ENCODE results near the gene MBD5.

MBD5 gene

GRCh38 chr2:148305476-148305875, 284.6 kb downstream of the MBD5 start:
- DNase-seq (ENCODE audit: low read depth in 1 of 2, low spot score in 1 of 2), result no peak
- in situ Hi-C loops (cut with HindIII; ENCODE audit: low pct_unique_long_range_greater_than_20kb, low sequenced_read_pairs), result no loop called here
- TF ChIP-seq JUND (IDR thresholded peaks at IDR 0.05; ENCODE audit: low read depth), result no peak

DNA sequence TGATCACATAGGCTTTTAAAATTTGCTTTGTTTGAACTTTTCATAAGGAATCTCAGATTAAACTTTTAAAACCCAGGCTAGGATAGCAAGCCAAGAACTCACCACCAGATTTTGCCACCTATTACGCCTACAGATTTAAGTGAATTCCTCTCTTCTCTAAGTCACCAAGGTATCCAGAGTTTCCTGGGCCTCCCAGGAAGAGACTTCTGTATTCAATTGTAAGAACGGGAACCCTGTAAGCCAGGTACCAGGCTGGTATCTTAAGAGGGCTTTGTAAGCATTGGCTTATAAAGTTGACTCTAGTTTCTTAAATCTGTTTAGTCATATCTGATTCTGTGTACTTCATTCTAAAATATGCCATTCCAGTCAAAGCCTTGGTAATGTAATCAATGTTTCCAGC, 285.1 kb downstream of the MBD5 start:
- TF ChIP-seq JUND (IDR thresholded peaks at IDR 0.05; ENCODE audit: low read depth), result no peak
- in situ Hi-C loops (cut with HindIII; ENCODE audit: low pct_unique_long_range_greater_than_20kb, low sequenced_read_pairs), result no loop called here
- no peak for DNase-seq (ENCODE audit: low read depth in 1 of 2, low spot score in 1 of 2)

DNA sequence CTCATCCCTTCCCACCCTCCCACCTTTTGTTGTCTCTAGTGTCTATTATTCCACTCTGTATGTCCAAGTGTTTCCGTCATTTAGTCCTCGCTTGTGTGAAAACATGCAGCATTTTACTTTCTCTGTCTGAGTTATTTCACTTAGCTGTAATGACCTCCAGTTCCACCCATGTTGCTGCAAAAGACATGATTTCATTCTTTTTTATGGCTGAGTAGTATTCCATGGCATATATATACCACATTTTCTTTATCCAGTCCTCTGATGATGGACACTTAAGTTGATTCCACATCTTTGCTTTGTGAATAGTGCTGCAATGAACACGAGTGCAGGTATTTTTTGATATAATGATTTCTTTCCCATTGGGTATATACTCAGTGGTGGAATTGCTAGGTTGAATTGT, 296.7 kb downstream of the MBD5 start:
- TF ChIP-seq JUND (IDR thresholded peaks at IDR 0.05; ENCODE audit: low read depth), result no peak
- DNase-seq (ENCODE audit: low read depth in 1 of 2, low spot score in 1 of 2), result no peak
- in situ Hi-C loops (cut with HindIII; ENCODE audit: low pct_unique_long_range_greater_than_20kb, low sequenced_read_pairs), result no loop called here

DNA sequence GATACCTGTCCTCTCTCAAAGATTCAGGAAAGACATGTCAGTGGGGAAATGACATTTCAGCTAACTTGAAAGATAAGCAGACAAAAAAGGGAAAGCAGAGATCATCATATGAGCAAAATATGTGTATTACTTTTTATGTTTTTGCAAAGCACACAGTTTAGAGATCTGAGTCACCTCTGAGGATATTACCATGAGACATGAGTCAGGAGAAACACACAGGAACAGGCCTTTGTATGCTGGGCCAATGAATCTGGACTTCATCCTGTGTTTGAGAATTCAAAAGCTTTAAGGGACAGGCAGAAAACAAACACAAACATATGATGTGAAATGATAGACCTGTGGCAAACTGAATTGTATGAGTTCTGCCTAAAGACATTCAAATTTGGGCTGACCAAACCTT, 317.6 kb downstream of the MBD5 start:
- no peak for TF ChIP-seq JUND (IDR thresholded peaks at IDR 0.05; ENCODE audit: low read depth)
- in situ Hi-C loops (cut with HindIII; ENCODE audit: low pct_unique_long_range_greater_than_20kb, low sequenced_read_pairs), result no loop called here
- DNase-seq (ENCODE audit: low read depth in 1 of 2, low spot score in 1 of 2), result no peak

DNA sequence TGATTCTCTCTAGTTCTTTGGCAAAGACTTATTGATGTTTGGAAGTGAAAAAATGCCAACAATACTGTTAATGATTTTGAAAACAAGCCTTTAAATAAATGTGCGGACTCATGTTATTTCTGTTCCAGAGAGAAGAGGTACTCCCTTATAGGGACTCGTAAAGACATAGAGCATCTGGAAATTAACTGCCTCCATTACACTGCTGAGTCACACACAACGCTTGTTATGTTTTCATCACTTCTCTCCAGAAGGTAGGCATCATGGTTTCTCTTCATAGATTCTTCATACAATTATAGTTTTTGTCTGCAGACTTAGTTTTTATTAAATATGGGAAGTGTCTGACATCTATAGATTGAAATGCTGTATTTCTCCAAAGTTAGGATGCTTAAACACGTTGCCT, 321.2 kb downstream of the MBD5 start:
- TF ChIP-seq JUND (IDR thresholded peaks at IDR 0.05; ENCODE audit: low read depth), result no peak
- in situ Hi-C loops (cut with HindIII; ENCODE audit: low pct_unique_long_range_greater_than_20kb, low sequenced_read_pairs), result no loop called here

DNA sequence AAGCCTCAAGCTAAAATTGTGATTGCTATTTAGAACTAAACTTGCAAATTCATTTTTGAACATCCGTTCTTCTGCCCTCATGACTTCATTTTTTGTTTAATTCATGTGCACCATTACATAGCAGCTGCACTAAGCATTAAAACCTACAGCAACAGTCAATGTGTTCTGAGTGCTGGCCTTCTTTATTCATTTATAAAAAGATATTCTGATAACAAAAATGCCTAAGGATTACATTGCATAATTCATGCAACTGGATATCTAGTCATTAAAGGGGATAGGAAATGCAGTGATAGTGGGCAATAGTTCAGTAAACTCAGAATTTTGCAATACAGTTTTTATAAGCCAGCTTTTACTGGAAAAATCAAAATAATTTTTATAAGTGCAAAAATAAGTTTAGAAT, 329.3 kb downstream of the MBD5 start:
- in situ Hi-C loops (cut with HindIII; ENCODE audit: low pct_unique_long_range_greater_than_20kb, low sequenced_read_pairs), result no loop called here
- no peak for TF ChIP-seq JUND (IDR thresholded peaks at IDR 0.05; ENCODE audit: low read depth)
- DNase-seq (ENCODE audit: low read depth in 1 of 2, low spot score in 1 of 2), result no peak

More for the DNA sequence above, 321.2 kb downstream of the MBD5 start:
- no peak for DNase-seq (ENCODE audit: low read depth in 1 of 2, low spot score in 1 of 2)

DNA sequence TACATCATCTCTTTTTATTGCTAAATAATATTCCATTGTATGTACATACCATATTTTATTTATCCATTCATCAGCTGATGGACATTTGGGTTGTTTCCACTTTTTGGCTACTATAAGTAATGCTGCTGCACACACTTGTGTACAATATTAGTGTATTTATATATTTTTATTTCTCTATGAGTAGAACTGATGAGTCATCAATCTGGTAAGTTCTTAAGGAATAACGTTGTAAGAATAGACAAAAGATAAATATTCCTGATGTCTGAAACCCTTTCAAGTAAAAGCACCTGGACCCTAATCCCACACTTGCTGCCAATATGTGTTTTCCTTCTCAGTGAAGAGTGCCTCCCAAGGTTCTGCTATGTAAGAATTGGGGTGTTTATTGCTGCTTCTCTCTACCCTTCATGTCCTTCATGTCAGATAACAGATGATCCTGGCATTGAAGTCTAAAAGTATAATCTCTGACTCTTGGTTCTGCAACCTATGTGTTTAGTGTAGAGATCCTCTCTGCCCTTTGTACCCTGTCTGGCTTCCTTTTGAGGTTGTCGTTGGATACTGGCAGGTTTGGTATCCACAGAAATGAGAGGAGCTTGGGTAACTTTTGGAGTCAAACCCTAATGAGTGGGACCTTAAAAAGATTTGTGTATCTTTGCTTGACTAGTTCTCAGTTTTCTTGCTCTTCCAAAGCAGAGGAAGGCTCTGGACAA, 330.7 kb downstream of the MBD5 start:
- DNase-seq (ENCODE audit: low read depth in 1 of 2, low spot score in 1 of 2), result no peak
- in situ Hi-C loops (cut with HindIII; ENCODE audit: low pct_unique_long_range_greater_than_20kb, low sequenced_read_pairs), result no loop called here
- TF ChIP-seq JUND (IDR thresholded peaks at IDR 0.05; ENCODE audit: low read depth), result no peak

DNA sequence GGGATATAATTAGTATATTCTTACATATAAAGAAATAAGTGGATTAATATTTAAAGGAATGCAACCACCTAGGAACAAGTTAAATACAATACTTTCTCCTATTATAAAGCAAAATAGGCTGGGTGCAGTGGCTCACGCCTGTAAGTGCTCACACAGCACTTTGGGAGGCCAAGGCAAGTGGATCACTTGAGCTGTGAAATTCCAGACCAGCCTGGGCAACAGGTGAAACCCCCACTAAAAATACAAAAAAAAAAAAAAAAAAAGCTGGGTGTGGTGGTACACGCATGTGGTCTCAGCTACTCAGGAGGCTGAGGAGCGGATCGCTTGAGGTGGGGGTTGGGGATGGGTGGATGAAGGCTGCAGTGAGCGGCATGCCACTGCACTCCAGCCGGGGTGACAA, 337.5 kb downstream of the MBD5 start:
- in situ Hi-C loops (cut with HindIII; ENCODE audit: low pct_unique_long_range_greater_than_20kb, low sequenced_read_pairs), result no loop called here
- TF ChIP-seq JUND (IDR thresholded peaks at IDR 0.05; ENCODE audit: low read depth), result no peak
- DNase-seq (ENCODE audit: low read depth in 1 of 2, low spot score in 1 of 2), result no peak

DNA sequence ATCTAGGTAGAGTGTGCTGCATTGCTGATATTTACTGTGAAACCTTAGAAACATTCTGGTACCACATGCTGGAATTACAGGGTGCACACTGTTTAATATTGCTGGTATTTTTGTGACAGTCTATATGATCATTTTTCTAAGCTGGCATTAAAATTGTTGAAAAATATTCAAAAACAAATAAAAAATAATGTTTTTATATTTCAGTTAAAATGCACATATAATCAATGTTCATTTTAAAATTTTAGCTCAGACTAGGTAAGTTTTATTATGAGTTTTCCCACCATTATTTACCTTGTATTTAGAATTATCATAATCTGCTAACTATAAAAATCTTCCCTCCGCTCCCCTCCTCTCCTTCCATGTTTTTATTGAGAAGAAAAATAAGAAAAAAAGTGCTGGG, 339.8 kb downstream of the MBD5 start:
- DNase-seq (ENCODE audit: low read depth in 1 of 2, low spot score in 1 of 2), result no peak
- TF ChIP-seq JUND (IDR thresholded peaks at IDR 0.05; ENCODE audit: low read depth), result no peak
- in situ Hi-C loops (cut with HindIII; ENCODE audit: low pct_unique_long_range_greater_than_20kb, low sequenced_read_pairs), result no loop called here

DNA sequence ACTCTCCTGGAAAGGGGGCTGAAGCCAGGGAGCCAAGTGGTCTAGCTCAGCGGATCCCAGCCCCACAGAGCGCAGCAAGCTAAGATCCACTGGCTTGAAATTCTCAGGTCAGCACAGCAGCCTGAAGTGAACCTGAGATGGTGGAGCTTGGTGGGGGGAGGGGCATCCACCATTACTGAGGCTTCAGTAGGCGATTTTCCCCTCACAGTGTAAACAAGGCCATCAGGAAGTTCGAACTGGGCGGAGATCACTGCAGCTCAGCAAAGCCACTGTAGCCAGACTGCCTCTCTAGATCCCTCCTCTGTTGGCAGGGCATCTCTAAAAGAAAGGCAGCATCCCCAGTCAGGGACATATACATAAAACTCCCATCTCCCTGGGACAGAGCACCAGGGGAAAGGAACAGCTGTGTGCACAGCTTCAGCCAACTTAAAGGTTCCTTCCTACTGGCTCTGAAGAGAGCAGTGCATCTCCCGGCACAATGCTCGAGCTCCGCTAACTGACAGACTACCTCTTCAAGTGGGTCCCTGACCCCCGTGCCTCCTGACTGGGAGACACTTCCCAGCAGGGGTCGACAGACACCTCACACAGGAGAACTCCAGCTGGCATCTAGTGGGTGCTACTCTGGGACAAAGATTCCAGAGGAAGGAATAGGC, 341.4 kb downstream of the MBD5 start:
- in situ Hi-C loops (cut with HindIII; ENCODE audit: low pct_unique_long_range_greater_than_20kb, low sequenced_read_pairs), result no loop called here
- no peak for DNase-seq (ENCODE audit: low read depth in 1 of 2, low spot score in 1 of 2)
- TF ChIP-seq JUND (IDR thresholded peaks at IDR 0.05; ENCODE audit: low read depth), result no peak

DNA sequence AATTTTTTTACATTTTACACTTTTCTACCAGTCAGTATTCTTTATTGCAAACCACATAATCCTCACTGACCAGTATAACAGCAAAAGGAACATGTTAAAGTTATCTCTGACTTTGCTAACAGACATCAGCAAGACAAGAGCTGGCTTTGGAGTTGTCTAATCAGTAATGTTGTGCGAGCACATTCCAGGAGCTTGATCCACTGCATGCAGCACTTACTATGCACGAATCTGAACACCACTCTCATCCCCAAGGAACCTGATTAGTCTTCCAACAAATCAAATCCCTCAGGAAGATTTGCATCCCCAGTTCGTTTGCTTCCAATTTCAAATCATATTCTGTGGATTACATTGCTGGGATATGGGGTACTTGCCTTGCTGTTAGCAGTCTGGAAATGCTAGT, 354.3 kb downstream of the MBD5 start:
- no peak for DNase-seq (ENCODE audit: low read depth in 1 of 2, low spot score in 1 of 2)
- TF ChIP-seq JUND (IDR thresholded peaks at IDR 0.05; ENCODE audit: low read depth), result no peak
- in situ Hi-C loops (cut with HindIII; ENCODE audit: low pct_unique_long_range_greater_than_20kb, low sequenced_read_pairs), result no loop called here

- TF ChIP-seq JUND (IDR thresholded peaks at IDR 0.05; ENCODE audit: low read depth), result no peak
- in situ Hi-C loops (cut with HindIII; ENCODE audit: low pct_unique_long_range_greater_than_20kb, low sequenced_read_pairs), result no loop called here
- DNase-seq (ENCODE audit: low read depth in 1 of 2, low spot score in 1 of 2), result no peak
Measured at GRCh38 chr2:148391324-148391723, 370.4 kb downstream of the MBD5 start.

GRCh38 chr2:148402786-148403185, 381.9 kb downstream of the MBD5 start:
- in situ Hi-C loops (cut with HindIII; ENCODE audit: low pct_unique_long_range_greater_than_20kb, low sequenced_read_pairs), result no loop called here
- no peak for TF ChIP-seq JUND (IDR thresholded peaks at IDR 0.05; ENCODE audit: low read depth)
- no peak for DNase-seq (ENCODE audit: low read depth in 1 of 2, low spot score in 1 of 2)

DNA sequence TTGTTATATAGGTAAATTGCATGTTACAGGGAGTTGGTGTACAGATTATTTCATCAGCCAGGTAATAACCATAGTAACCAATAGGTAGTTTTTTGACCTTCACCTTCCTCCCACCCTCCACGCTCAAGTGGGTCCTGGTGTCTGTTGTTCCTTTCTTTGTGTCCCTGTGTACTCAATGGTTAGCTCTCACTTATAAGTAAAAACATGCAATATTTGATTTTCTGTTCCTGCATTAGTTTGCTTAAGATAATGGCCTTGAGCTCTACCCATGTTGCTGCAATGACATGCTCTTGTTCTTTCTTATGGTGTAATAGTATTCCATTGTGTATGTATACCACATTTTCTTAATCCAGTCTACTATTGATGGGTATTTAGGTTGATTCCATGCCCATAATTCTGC, 390.0 kb downstream of the MBD5 start:
- in situ Hi-C loops (cut with HindIII; ENCODE audit: low pct_unique_long_range_greater_than_20kb, low sequenced_read_pairs), result no loop called here
- DNase-seq (ENCODE audit: low read depth in 1 of 2, low spot score in 1 of 2), result no peak
- no peak for TF ChIP-seq JUND (IDR thresholded peaks at IDR 0.05; ENCODE audit: low read depth)

All from T47D (cell line).